Esophagus muscularis mucosa (tissue), 4 donors: ENCODE data around the gene ATP6V1C2. TPM values are rescaled to one million over a fixed set of nuclear protein-coding genes. Genes with fewer than 3 reads are reported as not detected.
A peak's percentile ranks its signal among the peaks of the same experiment; 100 is the strongest.
"Not testable (repeated sequence)": the region's sequence is repeated elsewhere in the genome, so short reads cannot be mapped to it uniquely, and the experiment has no call there.

Source experiments
- DNase-seq: peaks from one replicate; pipeline ENCODE4 v3.0.0-alpha.2; 2017; ENCODE audit errors: extremely low spot score
- H3K27ac ChIP-seq, 4 donors: fragments of 200-600 bp; sonication (generic); replicated peaks in 1 of 4; 1 replicate in 3 of 4; 2 replicates in 1 of 4; pipeline ENCODE4 v1.5.1; 2016 to 2019; ENCODE audit warnings: mild to moderate bottlenecking in 1 of 4
- H3K27me3 ChIP-seq, 4 donors: fragments of 200-600 bp; sonication (generic); one replicate each; pipeline versions ENCODE4 v1.5.1 to v1.6.0; 2016 to 2019
- H3K36me3 ChIP-seq, 4 donors: fragments of 200-600 bp; sonication (generic); one replicate each; pipeline ENCODE4 v1.5.1; 2016 to 2019
- H3K4me1 ChIP-seq, 4 donors: fragments of 200-600 bp; sonication (generic); one replicate each; pipeline ENCODE4 v1.5.1; 2016 to 2019
- H3K4me3 ChIP-seq, 4 donors: fragments of 200-600 bp; sonication (generic); 1 replicate in 2 of 4; 2 replicates in 2 of 4; pipeline ENCODE4 v1.5.1; 2016 to 2019; ENCODE audit warnings: mild to moderate bottlenecking in 4 of 4, moderate library complexity in 1 of 4
- H3K9me3 ChIP-seq, 4 donors: fragments of 200-600 bp; sonication (generic); 1 replicate in 3 of 4; 2 replicates in 1 of 4; pipeline ENCODE4 v1.5.1; 2016 to 2019
- CTCF ChIP-seq, 3 experiments: fragments of 200-600 bp in 2 of 3; fragments of 450-650 bp in 1 of 3; sonication (generic) in 2 of 3; IDR thresholded peaks; one replicate each; pipeline ENCODE4 v1.5.1; 2017 to 2019; ENCODE audit warnings: antibody characterized with exemption in 3 of 3, mild to moderate bottlenecking in 2 of 3, moderate library complexity in 1 of 3
- EP300 ChIP-seq: sonication (generic); formaldehyde crosslinking; IDR thresholded peaks from one replicate; pipeline ENCODE4 v1.6.1; 2017; ENCODE audit warnings: antibody characterized with exemption
- POLR2A ChIP-seq: fragments of 450-650 bp; IDR thresholded peaks from one replicate; pipeline ENCODE4 v1.6.1; 2017; ENCODE audit warnings: antibody characterized with exemption, moderate library complexity, mild to moderate bottlenecking, low read depth
- POLR2AphosphoS5 ChIP-seq, 2 donors: sonication (generic); formaldehyde crosslinking; IDR thresholded peaks; one replicate each; pipeline ENCODE4 v1.6.1; 2017; ENCODE audit warnings: antibody characterized with exemption in 2 of 2
- WGBS: methylation state at CpG from one replicate; pipeline ENCODE4 v1.1.5; 2018; 5-methylcytosine and 5-hydroxymethylcytosine counted together
- intact Hi-C: fragments of 100-400 bp; cut with DNase I; formaldehyde crosslinking; loops from one replicate; pipeline ENCODE4 v1.15.1; 2023
- total RNA-seq, 4 donors: library from RNA; depleted of rRNA; stranded (reverse); fragments of >200 nt; gene quantifications; one replicate each; pipeline versions ENCODE4 v1.1.0 to v1.2.1, GENCODE V29; 2016

ATP6V1C2 gene
- total RNA-seq, 4 donors from 2014 or later: 0.17 TPM; not detected in 3

- peaks cover 26 to 48% (median 38%) of the 10 kb centered on the region in 4 donors for H3K4me1 ChIP-seq
- DNase-seq: peak; percentile 99
- H3K36me3 ChIP-seq: no peaks in the 10 kb centered on the region
- H3K4me3 ChIP-seq: peak within 1 kb of the TSS; percentile 84 to 98 (median 92)
- 1% methylated on average over 10 of the region's 98 CpGs for WGBS
- H3K27me3 ChIP-seq: no peaks in the 10 kb centered on the region
- intact Hi-C loops: loop anchor here (5.0 to 10.0 kb wide), 2 partner anchors 120 to 652 kb away; partner anchors contain the start of gene E2F6
- no peaks in the 10 kb centered on the region for H3K9me3 ChIP-seq
- H3K27ac ChIP-seq: peak within 1 kb of the TSS; percentile 91 to 98 (median 96)
- TF ChIP-seq CTCF (IDR thresholded peaks at IDR 0.05) (peak in 2 of 3 experiments; percentile 33 to 35), EP300 (no peak), POLR2AphosphoS5 (IDR thresholded peaks at IDR 0.05) (peak; percentile 66 to 81), POLR2A (peak; percentile 47)
Observed at GRCh38 chr2:10812362-10813162, 91.1 kb downstream of the ATP6V1C2 start, which contains the start of gene PDIA6. Gene PDIA6, minus strand, starts transcription at chr2:10812785. Its CDS starts 89 bp downstream, at chr2:10812696.

DNA sequence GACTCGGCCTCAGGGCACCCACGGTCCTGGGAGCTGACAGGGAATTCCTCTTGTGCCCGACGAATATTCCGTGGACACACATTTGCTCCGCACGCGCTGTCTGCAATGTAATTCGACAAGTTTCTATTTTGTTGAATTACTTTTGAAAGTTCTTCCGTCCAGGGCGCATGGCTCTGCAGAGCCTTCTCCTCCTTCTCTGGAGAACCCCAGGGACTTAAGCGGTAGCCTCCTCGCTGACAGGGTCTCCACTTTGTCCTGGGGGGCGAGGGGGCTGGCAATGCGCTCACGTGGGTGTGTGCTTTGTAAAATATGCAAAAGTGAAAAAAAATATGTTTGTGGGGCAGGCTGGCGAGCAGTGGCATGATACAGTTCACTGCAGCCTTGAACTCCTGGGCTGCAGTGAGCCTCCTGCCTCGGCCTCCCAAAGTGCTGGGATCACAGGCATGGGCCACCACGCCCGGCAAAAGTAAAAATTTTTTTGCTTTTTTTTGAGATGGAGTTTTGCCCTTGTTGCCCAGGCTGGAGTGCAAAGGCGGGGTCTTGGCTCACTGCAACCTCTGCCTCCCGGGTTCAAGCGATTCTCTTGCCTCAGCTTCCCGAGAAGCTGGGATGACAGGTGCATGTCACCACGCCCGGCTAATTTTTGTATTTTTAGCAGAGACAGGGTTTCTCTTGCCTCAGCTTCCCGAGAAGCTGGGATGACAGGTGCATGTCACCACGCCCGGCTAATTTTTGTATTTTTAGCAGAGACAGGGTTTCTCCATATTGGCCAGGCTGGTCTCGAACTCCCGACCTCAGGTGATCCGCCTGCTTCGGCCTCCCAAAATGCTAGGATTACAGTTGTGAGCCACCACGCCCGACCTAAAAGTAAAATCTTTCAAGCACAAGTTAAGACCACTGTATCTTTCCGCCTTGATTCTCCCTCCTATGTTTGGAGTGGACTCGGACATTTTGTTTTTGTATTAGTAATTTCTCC lies 92.0 kb downstream of the ATP6V1C2 start:
- not testable (repeated sequence) for DNase-seq, H3K9me3 ChIP-seq, H3K36me3 ChIP-seq, H3K27me3 ChIP-seq
- peak overlapping the region; percentile 91 to 98 (median 96) for H3K27ac ChIP-seq
- H3K4me3 ChIP-seq: peak overlapping the region; percentile 84 to 98 (median 92)
- intact Hi-C loops: loop anchor here (5.0 to 10.0 kb wide), 2 partner anchors 121 to 651 kb away; partner anchors contain the start of gene E2F6
- WGBS: 55% methylated on average over 36 of the region's 37 CpGs
- H3K4me1 ChIP-seq: peaks cover 26 to 40% (median 35%) of the 10 kb centered on the region in 4 donors

GRCh38 chr2:10814142-10814541 lies 92.7 kb downstream of the ATP6V1C2 start:
- Histone ChIP-seq H3K4me1 (peaks cover 23 to 36% (median 31%) of the 10 kb centered on the region in 4 donors), H3K4me3 (no peak overlapping the region), H3K27ac (no peak overlapping the region), H3K27me3 (no peaks in the 10 kb centered on the region), H3K9me3 (no peaks in the 10 kb centered on the region), H3K36me3 (no peaks in the 10 kb centered on the region)
- 53% methylated on average over 9 of the region's 10 CpGs for WGBS
- no peak for TF ChIP-seq EP300
- no peak for TF ChIP-seq POLR2A
- no peak for TF ChIP-seq POLR2AphosphoS5 (IDR thresholded peaks at IDR 0.05)
- TF ChIP-seq CTCF (IDR thresholded peaks at IDR 0.05): no peak
- no peak for DNase-seq
- intact Hi-C loops: loop anchor here (5.0 to 10.0 kb wide), 2 partner anchors 122 to 651 kb away; partner anchors contain the start of gene E2F6

GRCh38 chr2:10814571-10815331 lies 93.3 kb downstream of the ATP6V1C2 start:
- peaks cover 22 to 31% (median 28%) of the 10 kb centered on the region in 4 donors for H3K4me1 ChIP-seq
- H3K36me3 ChIP-seq: no peaks in the 10 kb centered on the region
- H3K27ac ChIP-seq: no peak overlapping the region
- intact Hi-C loops: loop anchor here (5.0 to 10.0 kb wide), 2 partner anchors 122 to 650 kb away; partner anchors contain the start of gene E2F6
- H3K4me3 ChIP-seq: no peak overlapping the region
- no peaks in the 10 kb centered on the region for H3K27me3 ChIP-seq
- TF ChIP-seq CTCF (IDR thresholded peaks at IDR 0.05) (no peak), POLR2A (no peak), POLR2AphosphoS5 (IDR thresholded peaks at IDR 0.05) (no peak), EP300 (no peak)
- DNase-seq: no peak
- H3K9me3 ChIP-seq: no peaks in the 10 kb centered on the region
- whole genome bisulfite sequencing: 60% methylated on average over 9 of the region's 16 CpGs
